GM21619 (cell line): ENCODE results near the gene MYH6.
"Not testable (repeated sequence)": the region's sequence is repeated elsewhere in the genome, so short reads cannot be mapped to it uniquely, and the experiment has no call there.

ENCODE experiments used
- ATAC-seq: cut with Tn5 transposase; IDR thresholded peaks from one replicate; pipeline ENCODE4 v1.9.1; 2021; ENCODE audit not compliant: unreplicated experiment

The MYH6 gene

DNA sequence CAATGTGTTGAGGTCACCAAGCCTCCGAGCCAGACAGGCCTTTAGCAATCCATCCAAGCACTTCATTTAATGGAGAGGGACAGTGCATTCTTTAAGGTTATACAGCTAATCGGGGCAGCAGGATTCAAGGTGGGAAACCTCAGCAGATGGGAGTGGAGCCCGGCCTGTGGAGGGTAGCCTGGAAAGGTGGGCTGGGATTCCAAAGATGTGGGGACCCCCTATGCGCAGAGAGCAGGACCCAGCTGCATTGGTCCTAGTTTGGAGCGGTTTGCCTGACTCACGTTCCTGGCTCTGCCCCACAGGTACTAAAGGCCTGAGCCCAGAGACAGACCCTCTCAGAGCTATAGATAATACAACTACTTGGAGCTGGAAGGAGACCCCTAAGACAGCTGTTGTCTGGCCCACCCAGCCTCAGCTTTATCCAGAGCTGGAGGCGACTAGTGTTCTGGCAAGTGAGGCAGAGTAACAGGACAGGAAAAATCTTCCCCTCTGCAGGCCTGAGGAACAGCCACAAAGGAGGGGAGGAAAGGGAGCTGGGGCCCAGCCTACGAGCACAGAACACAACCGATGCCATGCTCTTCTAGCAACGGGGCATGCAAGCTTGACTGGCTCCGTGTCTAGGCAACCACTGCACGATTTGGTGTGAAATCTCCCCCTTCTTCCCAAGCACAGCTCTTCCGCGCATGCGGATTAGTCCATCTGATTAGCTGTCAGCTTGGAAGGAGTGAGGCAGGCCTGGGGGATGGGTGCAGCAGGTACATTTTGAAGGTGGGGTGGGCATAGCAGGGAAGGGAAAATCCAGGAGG, 28.5 kb upstream of the MYH6 start:
- ATAC-seq: no peak

GRCh38 chr14:23435543-23436326, 27.7 kb upstream of the MYH6 start, which contains the start of gene MYH7:
Gene MYH7, minus strand, starts transcription at chr14:23435660. Its CDS starts 1,928 bp downstream, at chr14:23433732.
- no peak for ATAC-seq

- no peak for ATAC-seq
These were observed 26.6 kb upstream of the MYH6 start for GRCh38 chr14:23434488-23435222.

GRCh38 chr14:23433457-23433856, 25.4 kb upstream of the MYH6 start:
- no peak for ATAC-seq

DNA sequence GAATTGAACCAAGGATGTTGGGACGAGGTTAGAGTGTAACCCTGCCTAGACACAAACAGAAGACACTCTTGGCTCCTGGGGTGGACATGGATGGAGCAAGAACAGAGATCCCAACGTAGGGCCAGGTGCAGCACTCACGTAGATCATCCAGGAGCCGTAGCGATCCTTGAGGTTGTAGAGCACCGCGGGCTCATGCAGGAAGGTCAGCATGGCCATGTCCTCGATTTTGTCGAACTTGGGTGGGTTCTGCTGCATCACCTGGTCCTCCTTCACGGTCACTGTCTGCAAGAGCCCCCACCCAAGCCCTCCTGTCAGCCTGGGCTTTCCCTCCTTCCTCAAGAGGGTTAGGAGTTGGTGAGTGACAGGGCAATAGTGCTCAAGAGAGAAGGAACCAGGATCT, 24.9 kb upstream of the MYH6 start:
- no peak for ATAC-seq

- no peak for ATAC-seq
These were observed 24.2 kb upstream of the MYH6 start for GRCh38 chr14:23432102-23432925.

DNA sequence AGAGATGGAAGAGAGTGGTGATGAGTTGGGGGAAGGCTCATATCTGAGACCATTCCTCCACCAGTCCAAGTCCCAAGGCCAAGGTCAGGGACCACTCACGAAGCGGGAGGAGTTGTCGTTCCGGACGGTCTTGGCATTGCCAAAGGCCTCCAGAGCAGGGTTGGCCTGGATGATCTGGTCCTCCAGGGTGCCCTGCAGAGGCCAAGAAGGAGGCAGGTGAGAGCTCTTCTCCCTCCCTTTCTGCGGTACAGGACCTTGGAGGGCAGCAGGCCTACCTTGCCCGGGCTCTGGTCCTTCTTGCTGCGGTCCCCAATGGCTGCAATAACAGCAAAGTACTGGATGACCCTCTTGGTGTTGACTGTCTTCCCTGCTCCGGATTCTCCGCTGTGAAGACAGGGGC, 23.4 kb upstream of the MYH6 start:
- ATAC-seq: no peak

DNA sequence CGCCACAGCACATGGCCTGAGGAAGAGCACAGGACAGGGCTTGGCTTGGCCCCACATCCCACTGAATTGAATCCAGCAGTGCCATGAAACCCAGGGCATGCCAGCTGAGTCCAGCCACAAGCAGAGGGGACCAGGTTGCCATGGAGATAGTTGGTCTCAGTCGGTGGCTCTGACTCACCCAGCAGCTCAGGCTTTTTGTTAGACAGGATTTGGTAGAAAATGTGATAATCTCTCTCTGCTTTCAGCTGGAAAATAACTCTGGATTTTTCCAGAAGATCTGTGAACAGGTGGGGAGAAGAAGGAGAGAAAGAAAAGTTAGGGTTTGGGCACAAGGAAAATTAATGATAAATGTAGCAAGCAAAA, 22.6 kb upstream of the MYH6 start:
- no peak for ATAC-seq

DNA sequence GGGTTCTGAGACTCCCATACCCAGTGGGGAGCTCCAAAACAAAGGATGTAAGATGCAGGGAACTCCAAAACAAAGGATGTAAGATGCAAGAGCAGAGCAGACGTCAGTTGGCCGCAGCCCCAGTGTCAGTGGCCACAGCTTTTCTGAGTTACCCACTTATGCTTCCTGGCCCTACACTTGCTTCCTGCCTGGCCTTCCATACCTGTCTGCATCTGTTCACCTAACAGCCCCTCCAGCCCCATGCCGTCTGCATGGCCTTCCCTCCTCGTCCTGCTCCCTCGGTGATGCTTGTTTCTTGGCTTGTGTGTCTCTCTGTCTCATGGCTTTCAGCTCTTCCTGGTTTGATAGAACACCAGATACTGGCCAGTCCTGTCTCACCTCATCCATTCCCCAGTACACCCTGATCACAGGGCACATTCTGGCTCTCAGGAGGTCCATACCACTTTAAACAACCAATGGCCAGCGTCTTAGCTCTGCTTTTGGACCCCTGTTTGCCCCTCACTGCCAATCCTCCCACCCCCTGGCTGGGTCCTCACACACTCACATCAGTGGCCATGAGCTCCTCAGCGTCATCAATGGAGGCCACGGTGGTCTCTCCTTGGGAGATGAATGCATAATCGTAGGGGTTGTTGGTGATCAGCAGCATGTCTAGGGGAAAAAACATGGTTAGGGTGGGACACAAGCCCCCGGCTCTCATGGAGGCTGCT, 22.1 kb upstream of the MYH6 start:
- no peak for ATAC-seq

- no peak for ATAC-seq
These were observed 20.8 kb upstream of the MYH6 start for GRCh38 chr14:23428686-23429495.

DNA sequence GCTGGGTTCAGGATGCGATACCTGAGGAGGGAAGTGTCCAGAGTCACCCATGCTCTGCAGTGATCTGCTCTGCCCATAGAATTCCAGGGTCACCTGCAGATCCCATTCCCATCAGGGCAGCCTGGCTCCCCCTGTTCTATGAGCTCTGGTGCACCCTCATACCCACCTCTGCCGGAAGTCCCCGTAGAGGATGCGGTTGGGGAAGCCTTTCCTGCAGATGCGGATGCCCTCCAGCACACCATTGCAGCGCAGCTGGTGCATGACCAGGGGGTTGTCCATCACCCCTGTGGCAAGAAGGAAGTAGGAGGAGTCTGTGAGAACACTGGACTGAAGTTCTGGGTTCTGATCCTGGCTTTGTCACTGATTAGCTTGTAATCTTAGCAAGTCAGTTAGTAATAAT, 17.7 kb upstream of the MYH6 start:
- ATAC-seq: not testable (repeated sequence)

GRCh38 chr14:23425169-23425568, 17.1 kb upstream of the MYH6 start:
- ATAC-seq: no peak

DNA sequence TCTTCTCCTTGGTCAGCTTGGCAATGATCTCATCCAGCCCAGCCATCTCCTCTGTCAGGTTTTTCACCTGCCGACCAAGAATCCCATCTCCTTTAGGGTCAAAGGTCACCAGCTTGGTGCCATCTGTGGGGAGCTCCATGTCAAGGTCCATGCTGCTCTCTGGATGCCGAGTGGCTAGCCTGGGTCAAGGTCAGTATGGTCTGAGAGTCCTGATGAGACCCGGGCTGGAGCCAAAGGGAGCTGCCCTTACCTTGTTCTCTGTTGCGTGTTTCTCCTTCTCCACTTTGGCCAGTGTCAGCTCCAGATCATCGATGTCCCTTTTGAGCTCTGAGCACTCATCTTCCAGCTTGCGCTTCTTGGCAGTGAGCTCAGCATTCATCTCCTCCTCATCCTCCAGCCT, 15.6 kb upstream of the MYH6 start:
- ATAC-seq: no peak

DNA sequence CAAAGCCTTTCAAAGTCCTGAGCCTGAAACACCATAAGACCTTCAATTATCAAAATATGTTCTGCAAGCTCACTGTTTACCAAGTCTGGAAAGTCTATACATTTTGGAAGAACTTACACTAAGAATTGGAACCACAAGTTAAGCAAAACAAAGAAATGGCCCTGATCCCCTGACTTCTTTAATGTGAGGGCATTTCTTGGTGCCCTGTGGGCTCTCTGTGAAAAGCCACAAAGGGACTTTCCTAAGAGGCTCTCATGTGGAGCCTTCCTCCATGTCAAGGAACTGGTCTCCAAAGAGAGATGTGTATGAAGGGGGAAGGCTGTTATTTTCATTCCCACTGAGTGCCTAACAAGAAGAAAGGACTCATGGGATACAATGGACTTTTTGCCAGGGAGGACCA, 13.5 kb upstream of the MYH6 start:
- no peak for ATAC-seq

DNA sequence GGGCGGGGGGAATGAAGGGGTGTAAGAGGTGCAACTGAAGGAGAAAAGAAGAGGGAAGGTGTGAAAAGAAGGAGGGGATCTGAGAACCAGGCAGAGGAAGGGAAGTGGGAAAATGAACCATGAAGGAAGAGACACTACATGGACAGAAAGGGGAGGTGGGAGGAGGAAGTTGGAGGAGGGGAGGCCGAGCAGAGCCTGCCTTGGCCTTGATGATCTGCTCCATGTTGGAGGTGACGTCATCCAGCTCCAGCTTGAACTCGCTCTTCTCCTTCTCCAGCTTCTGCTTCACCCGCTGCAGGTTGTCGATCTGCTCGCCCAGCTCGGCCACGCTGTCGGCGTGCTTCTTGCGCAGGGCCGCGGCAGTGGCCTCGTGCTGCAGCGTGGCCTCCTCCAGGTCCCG, 11.6 kb upstream of the MYH6 start:
- ATAC-seq: not testable (repeated sequence)

DNA sequence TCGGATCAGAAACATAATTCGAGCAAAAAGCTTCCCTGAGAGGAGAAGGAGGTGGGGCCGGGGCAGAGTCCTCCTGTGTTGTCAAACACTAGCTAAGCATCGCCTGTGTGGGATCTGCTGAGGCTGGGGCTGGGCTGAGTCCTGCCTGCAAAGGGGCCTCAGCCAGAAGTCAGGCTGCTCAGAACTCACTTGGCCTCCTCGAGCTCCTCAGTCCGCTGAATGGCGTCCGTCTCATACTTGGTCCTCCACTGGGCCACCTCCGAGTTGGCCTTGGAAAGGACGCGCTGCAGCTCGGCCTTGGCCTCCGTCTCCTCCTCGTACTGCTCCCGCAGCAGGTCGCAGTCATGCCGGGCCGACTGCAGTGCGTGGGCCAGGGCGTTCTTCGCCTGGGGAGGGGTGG, 9.9 kb upstream of the MYH6 start:
- no peak for ATAC-seq

DNA sequence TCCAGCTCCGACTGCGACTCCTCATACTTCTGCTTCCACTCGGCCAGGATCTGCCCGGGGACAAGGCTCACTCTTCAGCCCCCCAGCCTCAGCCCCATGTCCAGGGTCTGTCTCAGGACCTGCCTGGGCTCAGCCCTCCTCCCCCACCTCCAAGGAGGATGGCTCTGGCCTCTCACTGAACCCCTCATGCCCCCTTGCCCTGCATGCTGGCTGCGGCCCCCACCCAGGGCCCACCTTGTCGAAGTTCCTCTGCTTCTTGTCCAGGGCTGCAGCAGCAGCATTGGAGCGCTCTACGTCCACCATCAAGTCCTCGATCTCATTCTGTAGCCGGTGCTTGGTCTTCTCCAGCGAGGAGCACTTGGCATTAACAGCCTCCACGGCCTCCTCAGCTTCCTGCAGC, 9.2 kb upstream of the MYH6 start:
- not testable (repeated sequence) for ATAC-seq

GRCh38 chr14:23416801-23417200, 8.7 kb upstream of the MYH6 start:
- no peak for ATAC-seq
